IMR-90 (cell line): ENCODE results near the gene IFFO2. TPM values are rescaled to one million over a fixed set of nuclear protein-coding genes. Genes with fewer than 3 reads are reported as not detected.
A peak's percentile ranks its signal among the peaks of the same experiment; 100 is the strongest.

Source experiments
- ATAC-seq: fragments of 200-7000 bp; cut with Tn5 transposase; 2 replicates; pipeline ENCODE4 v1.9.1; 2020; ENCODE audit warnings: low read depth, mild to moderate bottlenecking, moderate library complexity
- BruUV-seq: library from RNA; stranded (reverse); fragments of 400-500 nt; replicated peaks from 2 replicates; lab custom pipeline; 2021; lab: Mats Ljungman, UMichigan
- CTCF ChIA-PET: fragments of 300-600 bp; formaldehyde crosslinking; extraction: SDS; loops from one replicate; lab custom pipeline; 2021; ENCODE audit warnings: antibody characterized with exemption; lab: Yijun Ruan, JAX
- POLR2A ChIA-PET: fragments of 300-600 bp; sonication (Branson Sonifier 250); formaldehyde crosslinking; loops from one replicate; lab custom pipeline; 2022; ENCODE audit warnings: antibody characterized with exemption; ENCODE audit not compliant: unreplicated experiment; lab: Charles Lee
- DNase-seq: peaks from one replicate; pipeline ENCODE4 v3.0.0; 2013
- H2AFZ ChIP-seq: replicated peaks from 2 replicates; pipeline ENCODE3; 2013; ENCODE audit warnings: low read length, mild to moderate bottlenecking; ENCODE audit not compliant: poor library complexity
- H2AK5ac ChIP-seq: 2 replicates; pipeline ENCODE4 v1.6.1; 2013; ENCODE audit warnings: low read depth, low read length, inconsistent platforms
- H2AK9ac ChIP-seq: replicated peaks from 2 replicates; pipeline ENCODE3; 2013; ENCODE audit warnings: mild to moderate bottlenecking, low read depth, low read length, moderate library complexity; ENCODE audit not compliant: poor library complexity
- H2BK120ac ChIP-seq: 2 replicates; pipeline ENCODE4 v1.6.1; 2013; ENCODE audit warnings: low read depth, low read length, inconsistent platforms
- H2BK15ac ChIP-seq: 3 replicates; pipeline ENCODE4 v1.6.1; 2013; ENCODE audit warnings: low read depth, low read length, inconsistent platforms
- H2BK20ac ChIP-seq: 2 replicates; pipeline ENCODE4 v1.6.1; 2013; ENCODE audit warnings: low read depth, mild to moderate bottlenecking, inconsistent platforms, low read length, moderate library complexity
- H2BK5ac ChIP-seq: 2 replicates; pipeline ENCODE4 v1.6.1; 2013; ENCODE audit warnings: mild to moderate bottlenecking, low read depth, low read length, inconsistent platforms; ENCODE audit not compliant: poor library complexity, severe bottlenecking
- H3K14ac ChIP-seq: replicated peaks from 2 replicates; pipeline ENCODE4 v1.6.1; 2013; ENCODE audit warnings: low read depth, low read length, inconsistent platforms
- H3K18ac ChIP-seq: 2 replicates; pipeline ENCODE4 v1.6.1; 2013; ENCODE audit warnings: low read depth, low read length, control low read depth
- H3K23ac ChIP-seq: 2 replicates; pipeline ENCODE4 v1.6.1; 2013; ENCODE audit warnings: low read depth, low read length, inconsistent platforms
- H3K27ac ChIP-seq: 2 replicates; pipeline ENCODE4 v1.5.1; 2013; ENCODE audit warnings: mild to moderate bottlenecking, control low read depth, low read length; ENCODE audit not compliant: insufficient read depth
- H3K27me3 ChIP-seq: 2 replicates; pipeline ENCODE4 v1.6.1; 2013; ENCODE audit warnings: low read length; ENCODE audit not compliant: control insufficient read depth, insufficient read depth
- H3K36me3 ChIP-seq: 2 replicates; pipeline ENCODE4 v1.6.1; 2013; ENCODE audit warnings: low read length, mixed read lengths; ENCODE audit not compliant: control insufficient read depth, insufficient read depth
- H3K4ac ChIP-seq: 2 replicates; pipeline ENCODE4 v1.6.1; 2013; ENCODE audit warnings: low read depth, low read length, inconsistent platforms
- H3K4me1 ChIP-seq: 2 replicates; pipeline ENCODE4 v1.6.1; 2013; ENCODE audit warnings: low read length, mixed read lengths; ENCODE audit not compliant: control insufficient read depth, insufficient read depth
- H3K4me2 ChIP-seq: 2 replicates; pipeline ENCODE4 v1.6.1; 2013; ENCODE audit warnings: low read depth, mild to moderate bottlenecking, control low read depth, low read length, moderate library complexity
- H3K4me3 ChIP-seq: 2 replicates; pipeline ENCODE4 v1.5.1; 2013; ENCODE audit warnings: low read depth, mild to moderate bottlenecking, control low read depth, low read length, moderate library complexity; ENCODE audit not compliant: insufficient read depth
- H3K56ac ChIP-seq: 2 replicates; pipeline ENCODE4 v1.6.1; 2013; ENCODE audit warnings: low read length, inconsistent platforms; ENCODE audit not compliant: insufficient read depth; ENCODE audit errors: extremely low read depth
- H3K79me1 ChIP-seq, 2 experiments: 2 replicates each; pipeline ENCODE4 v1.6.1; 2013; ENCODE audit warnings: low read length in 2 of 2, inconsistent platforms in 1 of 2, low read depth in 1 of 2
- H3K9ac ChIP-seq: 2 replicates; pipeline ENCODE4 v1.6.1; 2013; ENCODE audit warnings: low read depth, low read length, control low read depth
- H3K9me1 ChIP-seq: 2 replicates; pipeline ENCODE4 v1.6.1; 2013; ENCODE audit warnings: low read length, inconsistent platforms; ENCODE audit not compliant: insufficient read depth
- H3K9me3 ChIP-seq: 2 replicates; pipeline ENCODE4 v1.6.1; 2013; ENCODE audit warnings: low read length; ENCODE audit not compliant: control insufficient read depth, insufficient read depth
- H4K20me1 ChIP-seq: 2 replicates; pipeline ENCODE4 v1.6.1; 2013; ENCODE audit warnings: low read length, inconsistent platforms; ENCODE audit not compliant: insufficient read depth
- H4K5ac ChIP-seq: 2 replicates; pipeline ENCODE4 v1.6.1; 2013; ENCODE audit warnings: mild to moderate bottlenecking, low read depth, low read length, control low read depth
- H4K8ac ChIP-seq, 2 experiments: 2 replicates each; pipeline ENCODE4 v1.6.1; 2013; ENCODE audit warnings: low read depth in 2 of 2, low read length in 2 of 2, control low read depth in 1 of 2, inconsistent platforms in 1 of 2
- H4K91ac ChIP-seq: 2 replicates; pipeline ENCODE4 v1.6.1; 2013; ENCODE audit warnings: low read depth, low read length, inconsistent platforms; ENCODE audit not compliant: insufficient read depth
- BHLHE40 ChIP-seq: fragments of 150-350 bp; IDR thresholded peaks from 2 replicates; pipeline ENCODE4 v1.6.1; 2016; ENCODE audit warnings: mild to moderate bottlenecking, low read depth, low read length
- CEBPB ChIP-seq: IDR thresholded peaks from 2 replicates; pipeline ENCODE4 v1.6.1; 2012; ENCODE audit warnings: low read depth, low read length, improper control_type of control experiment
- CHD1 ChIP-seq: IDR thresholded peaks from 2 replicates; pipeline ENCODE4 v1.6.1; 2012; ENCODE audit warnings: low read depth, low read length, improper control_type of control experiment
- MAFK ChIP-seq: IDR thresholded peaks from 2 replicates; pipeline ENCODE4 v1.6.1; 2012; ENCODE audit warnings: low read depth, low read length, improper control_type of control experiment
- MAZ ChIP-seq: IDR thresholded peaks from 2 replicates; pipeline ENCODE4 v1.6.1; 2012; ENCODE audit warnings: low read depth, mild to moderate bottlenecking, low read length, improper control_type of control experiment, moderate library complexity, borderline replicate concordance
- RAD21 ChIP-seq: IDR thresholded peaks from 2 replicates; pipeline ENCODE4 v1.6.1; 2012; ENCODE audit warnings: low read length, improper control_type of control experiment
- SMC3 ChIP-seq: fragments of 150-350 bp; IDR thresholded peaks from 2 replicates; pipeline ENCODE4 v1.6.1; 2016; ENCODE audit warnings: low read depth, mild to moderate bottlenecking, antibody characterized with exemption, low read length, moderate library complexity
- WGBS, 2 experiments: methylation state at CpG; one replicate each; pipeline versions ENCODE4 v1.1.5 to v1.1.7; 2013; ENCODE audit warnings: missing lambda C conversion rate in 2 of 2; ENCODE audit not compliant: insufficient read length in 1 of 2; ENCODE audit errors: extremely low coverage in 2 of 2; 5-methylcytosine and 5-hydroxymethylcytosine counted together
- dilution Hi-C: fragments of 300-500 bp; cut with HindIII; formaldehyde crosslinking; loops from one replicate; pipeline ENCODE4 v1.14.3; 2018; ENCODE audit warnings: low sequenced_read_pairs; ENCODE audit not compliant: unreplicated experiment
- in situ Hi-C: fragments of 300-500 bp; cut with MboI; formaldehyde crosslinking; loops from 3 replicates; pipeline ENCODE4 v1.14.3; 2019; ENCODE audit warnings: low sequenced_read_pairs, inconsistent platforms, mixed read lengths
- intact Hi-C: fragments of 100-400 bp; cut with micrococcal nuclease; formaldehyde crosslinking; loops from 2 replicates; pipeline ENCODE4 v1.10.0; 2022
- polyA plus RNA-seq, 3 experiments: library from polyadenylated mRNA; depleted of rRNA; stranded (reverse); fragments of >200 nt; gene quantifications; 2 replicates each; pipeline ENCODE4 v1.2.3, GENCODE V29; 2012; ENCODE audit warnings: low replicate concordance in 1 of 3
- total RNA-seq: library from RNA; depleted of rRNA; stranded (reverse); fragments of >200 nt; gene quantifications from 2 replicates; pipeline ENCODE4 v1.2.3, GENCODE V29; 2012

The IFFO2 gene
- total and polyA plus RNA-seq, 2 of the 4 experiments (the other 2 are of a cell fraction), result 14.5 to 18.2 TPM

GRCh38 chr1:18943162-18943561 lies 13.3 kb downstream of the IFFO2 start:
- CTCF ChIA-PET, result no interaction called here
- Histone ChIP-seq H4K5ac (no peak overlapping the region), H3K4me2 (no peak overlapping the region), H3K36me3 (0 out of 2 replicates have a peak, but pooled peaks cover 1% of the 10 kb centered on the region), H2AFZ (no peak overlapping the region), H2BK120ac (no peak overlapping the region), H2BK20ac (no peak overlapping the region), H3K27ac (no peak overlapping the region), H3K4ac (no peak overlapping the region), H3K9me3 (no peaks in the 10 kb centered on the region), H2BK15ac (no peak overlapping the region), H2AK5ac (no peak overlapping the region; the same call in 1 of the 2 replicates), H3K56ac (no peak overlapping the region), H2AK9ac (no peak overlapping the region), H3K79me1 (peaks cover 18 to 96% of the 10 kb centered on the region in 2 experiments), H3K23ac (no peak overlapping the region; the same call in 1 of the 2 replicates), H4K20me1 (peaks cover 8% of the 10 kb centered on the region), H2BK5ac (no peak overlapping the region), H3K18ac (no peak overlapping the region), H3K27me3 (no peaks in the 10 kb centered on the region), H3K4me3 (no peak overlapping the region), H3K9me1 (peaks cover 56% of the 10 kb centered on the region), H3K9ac (no peak overlapping the region), H3K14ac (no peak overlapping the region), H4K8ac (peak overlapping the region in 1 of 2 experiments; percentile 65; a peak in 1 of 4 replicates), H4K91ac (no peak overlapping the region; the same call in 1 of the 2 replicates), H3K4me1 (peaks cover 56% of the 10 kb centered on the region)
- DNase-seq (no peak), ATAC-seq (no peak)
- dilution Hi-C loops (no loop called here), intact Hi-C loops (no loop called here), in situ Hi-C loops (no loop called here)
- BruUV-seq, result no TSS peak
- TF ChIP-seq CEBPB (no peak), MAZ (no peak), RAD21 (no peak), BHLHE40 (no peak), MAFK (no peak), SMC3 (no peak), CHD1 (no peak)
- POLR2A ChIA-PET, result no interaction called here
- no CpG with 5 or more reads among the region's 4 CpGs for WGBS, 2 experiments
